ENCODE data around the gene HDLBP. TPM values are rescaled to one million over a fixed set of nuclear protein-coding genes. Genes with fewer than 3 reads are reported as not detected.

The HDLBP gene
- total and polyA plus RNA-seq, 2 of the 4 experiments (the other 2 are of a cell fraction): 648 to 1,165 TPM

GRCh38 chr2:241209271-241209670 lies 106.2 kb downstream of the HDLBP start:
- Histone ChIP-seq H3K4ac (ENCODE audit: low read depth, low read length) (no peak overlapping the region), H3K27me3 (ENCODE audit: control insufficient read depth, insufficient read depth, low read length) (peaks cover 18% of the 10 kb centered on the region), H2BK5ac (ENCODE audit: low read depth, low read length, poor library complexity, severe bottlenecking) (no peak overlapping the region), H3K9me3 (ENCODE audit: control insufficient read depth, insufficient read depth, low read length) (no peaks in the 10 kb centered on the region), H3K27ac (ENCODE audit: insufficient read depth, low read length) (no peak overlapping the region), H3K56ac (ENCODE audit: extremely low read depth, insufficient read depth, low read length) (no peak overlapping the region), H3K79me1 (ENCODE audit: low read depth in 1 of 2, low read length in 2 of 2) (no peaks in the 10 kb centered on the region), H3K4me1 (ENCODE audit: control insufficient read depth, insufficient read depth, low read length) (no peaks in the 10 kb centered on the region), H3K9ac (ENCODE audit: low read depth, low read length) (no peak overlapping the region), H4K5ac (ENCODE audit: low read depth, low read length) (no peak overlapping the region), H4K8ac (ENCODE audit: low read depth in 2 of 2, low read length in 2 of 2) (no peak overlapping the region), H2BK20ac (ENCODE audit: low read depth, low read length) (no peak overlapping the region), H2AFZ (replicated peaks; ENCODE audit: low read length, poor library complexity) (no peak overlapping the region), H3K9me1 (ENCODE audit: insufficient read depth, low read length) (no peaks in the 10 kb centered on the region), H4K91ac (ENCODE audit: insufficient read depth, low read depth, low read length) (no peak overlapping the region), H2BK15ac (ENCODE audit: low read depth, low read length) (no peak overlapping the region), H4K20me1 (ENCODE audit: insufficient read depth, low read length) (no peaks in the 10 kb centered on the region), H2AK5ac (ENCODE audit: low read depth, low read length) (no peak overlapping the region), H2AK9ac (replicated peaks; ENCODE audit: low read depth, low read length, poor library complexity) (no peak overlapping the region), H2BK120ac (ENCODE audit: low read depth, low read length) (no peak overlapping the region), H3K23ac (ENCODE audit: low read depth, low read length) (no peak overlapping the region), H3K36me3 (ENCODE audit: control insufficient read depth, insufficient read depth, low read length) (no peaks in the 10 kb centered on the region), H3K4me2 (ENCODE audit: low read depth, low read length) (no peak overlapping the region), H3K4me3 (ENCODE audit: insufficient read depth, low read depth, low read length) (no peak overlapping the region), H3K14ac (replicated peaks; ENCODE audit: low read depth, low read length) (no peak overlapping the region), H3K18ac (ENCODE audit: low read depth, low read length) (no peak overlapping the region)
- TF ChIP-seq MAFK (IDR thresholded peaks at IDR 0.05; ENCODE audit: low read depth, low read length): no peak
- no peak for TF ChIP-seq RAD21 (IDR thresholded peaks at IDR 0.05; ENCODE audit: low read length)
- no peak for TF ChIP-seq FOS (IDR thresholded peaks at IDR 0.05; ENCODE audit: low read depth, low read length)
- TF ChIP-seq NFE2L2 (IDR thresholded peaks at IDR 0.05; ENCODE audit: low read depth, low read length): no peak
- DNase-seq (no peak), ATAC-seq (ENCODE audit: low read depth) (no peak)
- POLR2A ChIA-PET (ENCODE audit: unreplicated experiment): no interaction called here
- intact Hi-C loops (cut with micrococcal nuclease) (no loop called here), in situ Hi-C loops (cut with MboI; ENCODE audit: low sequenced_read_pairs) (no loop called here), dilution Hi-C loops (cut with HindIII; ENCODE audit: low sequenced_read_pairs, unreplicated experiment) (no loop called here)
- CTCF ChIA-PET: no interaction called here
- no TSS peak for BruUV-seq (replicated peaks)
- WGBS, 2 experiments (ENCODE audit: extremely low coverage in 2 of 2, insufficient read length in 1 of 2): 78% methylated on average over 12 of the region's 33 CpGs; no CpG with 5 or more reads in 1 of the 2 experiments
